ENCODE results near the gene ENSA. TPM values are rescaled to one million over a fixed set of nuclear protein-coding genes. Genes with fewer than 3 reads are reported as not detected.
"Not testable (repeated sequence)": the region's sequence is repeated elsewhere in the genome, so short reads cannot be mapped to it uniquely, and the experiment has no call there.

ENSA gene
- total RNA-seq, 2 experiments from 2014 or later: 177 to 182 TPM

- no peak overlapping the region for H3K4me3 Mint-ChIP-seq
- CTCF ChIA-PET: no interaction called here
- no peaks in the 10 kb centered on the region for H3K36me3 Mint-ChIP-seq (ENCODE audit: low read depth)
- H3K27ac Mint-ChIP-seq: no peak overlapping the region
- no peaks in the 10 kb centered on the region for H3K4me1 Mint-ChIP-seq (ENCODE audit: low read depth)
- DNase-seq (no peak), ATAC-seq (no peak)
- no peaks in the 10 kb centered on the region for H3K9me3 Mint-ChIP-seq
- intact Hi-C loops (cut with micrococcal nuclease): no loop called here
- H3K27me3 Mint-ChIP-seq: no peaks in the 10 kb centered on the region
- POLR2A ChIA-PET: interaction anchor here (1.5 kb wide), 1 partner anchor 16 kb away, joined by 3 read pairs; no protein-coding TSS in a partner anchor
- no peak for TF ChIP-seq CTCF (IDR thresholded peaks at IDR 0.05)
Observed at GRCh38 chr1:150642296-150642695, 12.9 kb upstream of the ENSA start.

- CTCF ChIA-PET; H3K4me1 Mint-ChIP-seq (ENCODE audit: low read depth); H3K27me3 Mint-ChIP-seq; H3K9me3 Mint-ChIP-seq; ATAC-seq; intact Hi-C loops (cut with micrococcal nuclease); H3K36me3 Mint-ChIP-seq (ENCODE audit: low read depth); DNase-seq; H3K4me3 Mint-ChIP-seq; H3K27ac Mint-ChIP-seq: not testable (repeated sequence)
- POLR2A ChIA-PET: interaction anchor here (1.5 kb wide), 1 partner anchor 17 kb away, joined by 3 read pairs; no protein-coding TSS in a partner anchor
Observed at GRCh38 chr1:150641126-150641815, 11.9 kb upstream of the ENSA start.

- CTCF ChIA-PET; intact Hi-C loops (cut with micrococcal nuclease); H3K27me3 Mint-ChIP-seq: not testable (repeated sequence)
Observed at GRCh38 chr1:150638430-150638829, 9.0 kb upstream of the ENSA start.

GRCh38 chr1:150634839-150635622 is 5.6 kb upstream of the ENSA start:
- DNase-seq; H3K4me3 Mint-ChIP-seq; H3K9me3 Mint-ChIP-seq; CTCF ChIA-PET; H3K27ac Mint-ChIP-seq; H3K27me3 Mint-ChIP-seq; POLR2A ChIA-PET; H3K36me3 Mint-ChIP-seq (ENCODE audit: low read depth); intact Hi-C loops (cut with micrococcal nuclease); ATAC-seq: not testable (repeated sequence)
- H3K4me1 Mint-ChIP-seq (ENCODE audit: low read depth): peaks cover 11% of the 10 kb centered on the region

More at GRCh38 chr1:150638430-150638829, 9.0 kb upstream of the ENSA start:
- POLR2A ChIA-PET; ATAC-seq; H3K4me3 Mint-ChIP-seq; H3K4me1 Mint-ChIP-seq (ENCODE audit: low read depth); H3K9me3 Mint-ChIP-seq; H3K27ac Mint-ChIP-seq; DNase-seq; H3K36me3 Mint-ChIP-seq (ENCODE audit: low read depth): not testable (repeated sequence)

- Mint-ChIP-seq H3K4me3 (no peak overlapping the region), H3K9me3 (no peaks in the 10 kb centered on the region), H3K27me3 (no peaks in the 10 kb centered on the region), H3K27ac (no peak overlapping the region), H3K4me1 (ENCODE audit: low read depth) (peaks cover 53% of the 10 kb centered on the region), H3K36me3 (ENCODE audit: low read depth) (peaks cover 37% of the 10 kb centered on the region)
- ChIA-PET POLR2A (interaction anchor here (0.6 to 30.2 kb wide), 9 partner anchors 13 to 291 kb away, joined by 3 to 678 read pairs (median 3); partner anchors contain the start of genes GOLPH3L and MCL1), CTCF (interaction anchor here (1.1 to 19.1 kb wide), 3 partner anchors 57 to 80 kb away, joined by 3 to 324 read pairs (median 4); partner anchors contain the start of gene ADAMTSL4)
- intact Hi-C loops (cut with micrococcal nuclease): loop anchor here (2.0 to 10.0 kb wide), 2 partner anchors 66 to 144 kb away; partner anchors contain the start of gene TARS2
- TF ChIP-seq CTCF (IDR thresholded peaks at IDR 0.05): no peak
- ATAC-seq: no peak
- no peak for DNase-seq
Observed at GRCh38 chr1:150628766-150629114, 672 bp downstream of the ENSA start.

- ATAC-seq (no peak), DNase-seq (no peak)
- H3K27ac Mint-ChIP-seq: no peak overlapping the region
- H3K9me3 Mint-ChIP-seq: no peaks in the 10 kb centered on the region
- CTCF ChIA-PET: interaction anchor here (1.4 to 19.1 kb wide), 2 partner anchors 51 to 65 kb away, joined by 4 to 324 read pairs; no protein-coding TSS in a partner anchor
- POLR2A ChIA-PET: interaction anchor here (0.6 to 30.2 kb wide), 8 partner anchors 12 to 635 kb away, joined by 3 to 678 read pairs (median 4); partner anchors contain the start of gene MCL1
- H3K36me3 Mint-ChIP-seq (ENCODE audit: low read depth): peaks cover 45% of the 10 kb centered on the region
- no peaks in the 10 kb centered on the region for H3K27me3 Mint-ChIP-seq
- H3K4me3 Mint-ChIP-seq: no peak overlapping the region
- H3K4me1 Mint-ChIP-seq (ENCODE audit: low read depth): peaks cover 59% of the 10 kb centered on the region
- intact Hi-C loops (cut with micrococcal nuclease): loop anchor here (2.0 to 10.0 kb wide), 2 partner anchors 65 to 143 kb away; partner anchors contain the start of gene TARS2
- no peak for TF ChIP-seq CTCF (IDR thresholded peaks at IDR 0.05)
Observed at GRCh38 chr1:150627826-150628410, 1.5 kb downstream of the ENSA start.

All from activated CD8-positive, alpha-beta T cell treated with anti-CD3 and anti-CD28 coated beads for 36 hours (primary cell).